H1 (cell line): ENCODE data around the gene CCDC148.

Experiments used
- CHD1 ChIP-seq: IDR thresholded peaks from 2 replicates; pipeline ENCODE4 v1.6.1; 2012; ENCODE audit warnings: low read depth, low read length, improper control_type of control experiment
- CTCF ChIP-seq, 3 experiments: IDR thresholded peaks; 1 replicate in 2 of 3; 2 replicates in 1 of 3; pipeline versions ENCODE4 v1.5.1 to v1.6.1; 2011; ENCODE audit warnings: low read length in 3 of 3, mild to moderate bottlenecking in 3 of 3, inconsistent platforms in 2 of 3, low read depth in 1 of 3, moderate library complexity in 1 of 3; ENCODE audit not compliant: insufficient read depth in 1 of 3; ENCODE audit errors: control extremely low read depth in 1 of 3
- EZH2 ChIP-seq: fragments of 200-600 bp; sonication (generic); IDR thresholded peaks from 2 replicates; pipeline ENCODE4 v1.7.1; 2012; ENCODE audit warnings: low read depth, mild to moderate bottlenecking, moderate library complexity, low read length, inconsistent platforms; ENCODE audit not compliant: severe bottlenecking
- POLR2A ChIP-seq, 2 experiments: IDR thresholded peaks; 1 replicate in 1 of 2; 2 replicates in 1 of 2; pipeline ENCODE4 v1.6.1; 2011; ENCODE audit warnings: low read depth in 2 of 2, low read length in 2 of 2, mild to moderate bottlenecking in 2 of 2; ENCODE audit errors: control extremely low read depth in 1 of 2
- RAD21 ChIP-seq, 2 experiments: IDR thresholded peaks in 1 of 2; conservative IDR thresholded peaks in 1 of 2; 2 replicates each; pipeline ENCODE4 v1.6.1; 2011; ENCODE audit warnings: low read depth in 2 of 2, low read length in 2 of 2, improper control_type of control experiment in 1 of 2, inconsistent platforms in 1 of 2, mild to moderate bottlenecking in 1 of 2, moderate library complexity in 1 of 2
- SP2 ChIP-seq: IDR thresholded peaks from 2 replicates; pipeline ENCODE4 v1.6.1; 2012; ENCODE audit warnings: mild to moderate bottlenecking, low read length, inconsistent platforms
- TEAD4 ChIP-seq: IDR thresholded peaks from 2 replicates; pipeline ENCODE4 v1.6.1; 2012; ENCODE audit warnings: low read depth, low read length, inconsistent platforms, mixed read lengths
- ZNF274 ChIP-seq: IDR thresholded peaks from 2 replicates; pipeline ENCODE4 v1.7.0; 2012; ENCODE audit warnings: low read length, borderline replicate concordance; ENCODE audit errors: extremely low read depth

DNA sequence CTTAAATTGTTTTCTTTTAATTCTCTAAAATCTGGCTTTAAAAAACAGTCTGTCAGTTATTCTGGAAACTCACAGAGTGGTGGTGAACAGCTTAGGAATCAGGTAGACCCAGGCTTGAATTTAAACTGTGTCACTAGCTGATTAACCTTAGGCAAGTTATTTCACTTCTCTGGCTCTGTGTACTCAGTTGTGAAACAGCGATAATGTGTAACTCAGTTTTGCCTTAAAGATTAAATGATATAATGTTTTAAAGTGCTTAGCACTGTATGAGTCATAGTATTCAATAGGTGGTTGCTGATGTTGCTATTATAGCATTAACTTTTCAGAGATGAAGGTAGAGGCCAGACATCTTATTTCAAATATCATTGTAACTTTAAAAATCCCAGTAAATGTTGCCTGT, 40.9 kb upstream of the CCDC148 start:
- TF ChIP-seq CTCF (IDR thresholded peaks at IDR 0.05; ENCODE audit: control extremely low read depth in 1 of 3, insufficient read depth in 1 of 3, low read depth in 1 of 3, low read length in 3 of 3) (no peak), TEAD4 (no peak), SP2 (no peak), CHD1 (no peak), EZH2 (no peak), RAD21 (IDR thresholded peaks at IDR 0.05 in 1 of 2, conservative IDR thresholded peaks at IDR 0.05 in 1 of 2; ENCODE audit: low read depth in 2 of 2, low read length in 2 of 2) (no peak), ZNF274 (no peak), POLR2A (IDR thresholded peaks at IDR 0.05; ENCODE audit: control extremely low read depth in 1 of 2, low read depth in 2 of 2, low read length in 2 of 2) (no peak)
